GM23338 (cell line): Measurements from ENCODE around the gene NHEJ1. TPM values are rescaled to one million over a fixed set of nuclear protein-coding genes. Genes with fewer than 3 reads are reported as not detected.

Experiments used
- ATAC-seq: fragments of 200-7000 bp; cut with Tn5 transposase; 3 replicates; pipeline ENCODE4 v1.9.1; 2020
- DNase-seq: peaks from one replicate; pipeline ENCODE4 v3.0.0-alpha.2; 2015; ENCODE audit warnings: low spot score
- H2AFZ ChIP-seq: fragments of 200-600 bp; sonication (generic); 2 replicates; pipeline ENCODE4 v1.8.0; 2016; ENCODE audit warnings: antibody characterized with exemption, mild to moderate bottlenecking, moderate library complexity
- H3F3A ChIP-seq: fragments of 200-600 bp; sonication (generic); replicated peaks from 2 replicates; pipeline ENCODE4 v1.8.0; 2017; ENCODE audit warnings: antibody characterized with exemption, mixed run types, low read depth
- H3K27ac ChIP-seq: fragments of 200-600 bp; sonication (generic); 2 replicates; pipeline ENCODE4 v1.6.1; 2016; ENCODE audit warnings: low read depth
- H3K27me3 ChIP-seq: fragments of 200-600 bp; sonication (generic); 2 replicates; pipeline ENCODE4 v1.8.0; 2016; ENCODE audit warnings: mild to moderate bottlenecking, mixed run types, moderate library complexity; ENCODE audit not compliant: insufficient read depth
- H3K36me3 ChIP-seq: fragments of 200-600 bp; sonication (generic); 2 replicates; pipeline ENCODE4 v1.8.0; 2016; ENCODE audit warnings: mild to moderate bottlenecking; ENCODE audit not compliant: insufficient read depth
- H3K4me1 ChIP-seq: fragments of 200-600 bp; sonication (generic); 2 replicates; pipeline ENCODE4 v1.8.0; 2016; ENCODE audit warnings: mild to moderate bottlenecking, moderate library complexity; ENCODE audit not compliant: insufficient read depth
- H3K4me2 ChIP-seq: fragments of 200-600 bp; sonication (generic); 2 replicates; pipeline ENCODE4 v1.7.1; 2017; ENCODE audit warnings: mixed run types
- H3K4me3 ChIP-seq: fragments of 200-600 bp; sonication (generic); 2 replicates; pipeline ENCODE4 v1.6.1; 2016; ENCODE audit warnings: mixed run types
- H3K79me2 ChIP-seq: fragments of 200-600 bp; sonication (generic); replicated peaks from 2 replicates; pipeline ENCODE4 v1.8.0; 2017; ENCODE audit warnings: mild to moderate bottlenecking; ENCODE audit not compliant: insufficient read depth
- H3K9me2 ChIP-seq: fragments of 200-600 bp; sonication (generic); 2 replicates; pipeline ENCODE4 v1.8.0; 2017; ENCODE audit not compliant: insufficient read depth
- H4K20me1 ChIP-seq: fragments of 200-600 bp; sonication (generic); replicated peaks from 2 replicates; pipeline ENCODE4 v1.8.0; 2017; ENCODE audit warnings: mild to moderate bottlenecking; ENCODE audit not compliant: insufficient read depth
- H3K27ac Mint-ChIP-seq: 2 replicates; pipeline ENCODE4 v1.8.0; 2020; ENCODE audit warnings: inconsistent platforms, mild to moderate bottlenecking, moderate library complexity, mixed read lengths
- H3K27me3 Mint-ChIP-seq: 3 replicates; pipeline ENCODE4 v1.8.0; 2022; ENCODE audit warnings: low read depth, mild to moderate bottlenecking, moderate library complexity, mixed read lengths, inconsistent platforms; ENCODE audit not compliant: insufficient read depth, poor library complexity
- H3K36me3 Mint-ChIP-seq: 3 replicates; pipeline ENCODE4 v1.8.0; 2021; ENCODE audit warnings: low read depth, mild to moderate bottlenecking, inconsistent platforms, moderate library complexity, mixed read lengths
- H3K4me1 Mint-ChIP-seq: 3 replicates; pipeline ENCODE4 v1.8.0; 2020; ENCODE audit warnings: mild to moderate bottlenecking, inconsistent platforms, mixed read lengths
- H3K4me3 Mint-ChIP-seq: 3 replicates; pipeline ENCODE4 v1.8.0; 2021; ENCODE audit warnings: moderate library complexity, mild to moderate bottlenecking, inconsistent platforms, mixed read lengths
- H3K9me3 Mint-ChIP-seq: 3 replicates; pipeline ENCODE4 v1.8.0; 2020; ENCODE audit warnings: moderate library complexity, mild to moderate bottlenecking, inconsistent platforms, mixed read lengths
- EZH2 ChIP-seq: fragments of 200-600 bp; sonication (generic); IDR thresholded peaks from one replicate; pipeline ENCODE4 v1.8.0; 2017; ENCODE audit warnings: antibody characterized with exemption, mild to moderate bottlenecking, low read depth; ENCODE audit not compliant: unreplicated experiment
- ZNF331 ChIP-seq: fragments of 250-450 bp; sonication (Bioruptor Pico); IDR thresholded peaks from 2 replicates; pipeline ENCODE4 v1.5.0; 2020; ENCODE audit warnings: low read depth, mild to moderate bottlenecking, moderate library complexity
- polyA plus RNA-seq: library from polyadenylated mRNA; unstranded; fragments of >200 nt; fragmentation: Nextera tagmentation; extraction: Ambion mirVana; gene quantifications from 2 replicates; pipeline ENCODE4 v1.2.1, GENCODE V29; 2016
- total RNA-seq: library from RNA; depleted of rRNA; stranded (reverse); fragments of >200 nt; shearing (Covaris generic); gene quantifications from 2 replicates; pipeline ENCODE4 v1.2.3, GENCODE V29; 2014
- TF ChIP-seq, protein P1 (sequence below): fragments of 250-450 bp; sonication (Bioruptor Pico); IDR thresholded peaks from 2 replicates; pipeline ENCODE4 v1.5.0; 2020; ENCODE audit warnings: mild to moderate bottlenecking, moderate library complexity
- TF ChIP-seq, protein P2 (sequence below), 2 experiments: fragments of 200-600 bp in 1 of 2; sonication (generic) in 1 of 2; conservative IDR thresholded peaks; 2 replicates each; pipeline versions ENCODE4 v1.5.1 to v1.6.1; 2016 to 2017; ENCODE audit warnings: antibody characterized with exemption in 2 of 2, low read depth in 2 of 2, mild to moderate bottlenecking in 2 of 2, moderate library complexity in 1 of 2

Gene NHEJ1
- total and polyA plus RNA-seq, 2 experiments from 2014 or later: 19.6 to 30.6 TPM

DNA sequence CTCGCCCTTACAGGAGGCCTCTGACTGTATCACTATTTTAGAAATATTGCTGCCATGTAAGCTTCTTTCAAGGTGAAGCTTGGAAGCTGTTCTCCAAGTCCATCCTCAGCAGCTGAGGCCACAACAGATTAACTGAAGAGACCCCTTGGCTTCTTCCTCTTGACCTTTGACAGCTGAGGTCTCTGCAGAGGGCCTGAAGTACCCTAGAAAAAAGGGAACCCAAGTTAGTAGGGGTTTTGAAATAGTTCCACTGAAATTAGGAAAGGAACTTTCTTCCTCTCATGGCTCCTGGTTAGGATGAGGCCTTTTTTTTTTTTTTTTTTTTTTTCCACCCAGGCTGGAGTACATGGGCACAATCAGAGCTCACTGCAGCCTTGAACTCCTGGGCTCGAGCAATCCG is 84.4 kb downstream of the NHEJ1 start (continued):
- TF ChIP-seq, protein P1, sequence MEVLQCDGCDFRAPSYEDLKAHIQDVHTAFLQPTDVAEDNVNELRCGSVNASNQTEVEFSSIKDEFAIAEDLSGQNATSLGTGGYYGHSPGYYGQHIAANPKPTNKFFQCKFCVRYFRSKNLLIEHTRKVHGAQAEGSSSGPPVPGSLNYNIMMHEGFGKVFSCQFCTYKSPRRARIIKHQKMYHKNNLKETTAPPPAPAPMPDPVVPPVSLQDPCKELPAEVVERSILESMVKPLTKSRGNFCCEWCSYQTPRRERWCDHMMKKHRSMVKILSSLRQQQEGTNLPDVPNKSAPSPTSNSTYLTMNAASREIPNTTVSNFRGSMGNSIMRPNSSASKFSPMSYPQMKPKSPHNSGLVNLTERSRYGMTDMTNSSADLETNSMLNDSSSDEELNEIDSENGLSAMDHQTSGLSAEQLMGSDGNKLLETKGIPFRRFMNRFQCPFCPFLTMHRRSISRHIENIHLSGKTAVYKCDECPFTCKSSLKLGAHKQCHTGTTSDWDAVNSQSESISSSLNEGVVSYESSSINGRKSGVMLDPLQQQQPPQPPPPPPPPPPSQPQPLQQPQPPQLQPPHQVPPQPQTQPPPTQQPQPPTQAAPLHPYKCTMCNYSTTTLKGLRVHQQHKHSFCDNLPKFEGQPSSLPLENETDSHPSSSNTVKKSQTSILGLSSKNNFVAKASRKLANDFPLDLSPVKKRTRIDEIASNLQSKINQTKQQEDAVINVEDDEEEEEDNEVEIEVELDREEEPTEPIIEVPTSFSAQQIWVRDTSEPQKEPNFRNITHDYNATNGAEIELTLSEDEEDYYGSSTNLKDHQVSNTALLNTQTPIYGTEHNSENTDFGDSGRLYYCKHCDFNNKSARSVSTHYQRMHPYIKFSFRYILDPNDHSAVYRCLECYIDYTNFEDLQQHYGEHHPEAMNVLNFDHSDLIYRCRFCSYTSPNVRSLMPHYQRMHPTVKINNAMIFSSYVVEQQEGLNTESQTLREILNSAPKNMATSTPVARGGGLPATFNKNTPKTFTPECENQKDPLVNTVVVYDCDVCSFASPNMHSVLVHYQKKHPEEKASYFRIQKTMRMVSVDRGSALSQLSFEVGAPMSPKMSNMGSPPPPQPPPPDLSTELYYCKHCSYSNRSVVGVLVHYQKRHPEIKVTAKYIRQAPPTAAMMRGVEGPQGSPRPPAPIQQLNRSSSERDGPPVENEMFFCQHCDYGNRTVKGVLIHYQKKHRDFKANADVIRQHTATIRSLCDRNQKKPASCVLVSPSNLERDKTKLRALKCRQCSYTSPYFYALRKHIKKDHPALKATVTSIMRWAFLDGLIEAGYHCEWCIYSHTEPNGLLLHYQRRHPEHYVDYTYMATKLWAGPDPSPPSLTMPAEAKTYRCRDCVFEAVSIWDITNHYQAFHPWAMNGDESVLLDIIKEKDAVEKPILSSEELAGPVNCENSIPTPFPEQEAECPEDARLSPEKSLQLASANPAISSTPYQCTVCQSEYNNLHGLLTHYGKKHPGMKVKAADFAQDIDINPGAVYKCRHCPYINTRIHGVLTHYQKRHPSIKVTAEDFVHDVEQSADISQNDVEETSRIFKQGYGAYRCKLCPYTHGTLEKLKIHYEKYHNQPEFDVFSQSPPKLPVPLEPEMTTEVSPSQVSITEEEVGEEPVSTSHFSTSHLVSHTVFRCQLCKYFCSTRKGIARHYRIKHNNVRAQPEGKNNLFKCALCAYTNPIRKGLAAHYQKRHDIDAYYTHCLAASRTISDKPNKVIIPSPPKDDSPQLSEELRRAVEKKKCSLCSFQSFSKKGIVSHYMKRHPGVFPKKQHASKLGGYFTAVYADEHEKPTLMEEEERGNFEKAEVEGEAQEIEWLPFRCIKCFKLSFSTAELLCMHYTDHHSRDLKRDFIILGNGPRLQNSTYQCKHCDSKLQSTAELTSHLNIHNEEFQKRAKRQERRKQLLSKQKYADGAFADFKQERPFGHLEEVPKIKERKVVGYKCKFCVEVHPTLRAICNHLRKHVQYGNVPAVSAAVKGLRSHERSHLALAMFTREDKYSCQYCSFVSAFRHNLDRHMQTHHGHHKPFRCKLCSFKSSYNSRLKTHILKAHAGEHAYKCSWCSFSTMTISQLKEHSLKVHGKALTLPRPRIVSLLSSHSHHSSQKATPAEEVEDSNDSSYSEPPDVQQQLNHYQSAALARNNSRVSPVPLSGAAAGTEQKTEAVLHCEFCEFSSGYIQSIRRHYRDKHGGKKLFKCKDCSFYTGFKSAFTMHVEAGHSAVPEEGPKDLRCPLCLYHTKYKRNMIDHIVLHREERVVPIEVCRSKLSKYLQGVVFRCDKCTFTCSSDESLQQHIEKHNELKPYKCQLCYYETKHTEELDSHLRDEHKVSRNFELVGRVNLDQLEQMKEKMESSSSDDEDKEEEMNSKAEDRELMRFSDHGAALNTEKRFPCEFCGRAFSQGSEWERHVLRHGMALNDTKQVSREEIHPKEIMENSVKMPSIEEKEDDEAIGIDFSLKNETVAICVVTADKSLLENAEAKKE (CRISPR knock-in tag): no peak
- no peak for TF ChIP-seq ZNF331 (CRISPR knock-in tag)

DNA sequence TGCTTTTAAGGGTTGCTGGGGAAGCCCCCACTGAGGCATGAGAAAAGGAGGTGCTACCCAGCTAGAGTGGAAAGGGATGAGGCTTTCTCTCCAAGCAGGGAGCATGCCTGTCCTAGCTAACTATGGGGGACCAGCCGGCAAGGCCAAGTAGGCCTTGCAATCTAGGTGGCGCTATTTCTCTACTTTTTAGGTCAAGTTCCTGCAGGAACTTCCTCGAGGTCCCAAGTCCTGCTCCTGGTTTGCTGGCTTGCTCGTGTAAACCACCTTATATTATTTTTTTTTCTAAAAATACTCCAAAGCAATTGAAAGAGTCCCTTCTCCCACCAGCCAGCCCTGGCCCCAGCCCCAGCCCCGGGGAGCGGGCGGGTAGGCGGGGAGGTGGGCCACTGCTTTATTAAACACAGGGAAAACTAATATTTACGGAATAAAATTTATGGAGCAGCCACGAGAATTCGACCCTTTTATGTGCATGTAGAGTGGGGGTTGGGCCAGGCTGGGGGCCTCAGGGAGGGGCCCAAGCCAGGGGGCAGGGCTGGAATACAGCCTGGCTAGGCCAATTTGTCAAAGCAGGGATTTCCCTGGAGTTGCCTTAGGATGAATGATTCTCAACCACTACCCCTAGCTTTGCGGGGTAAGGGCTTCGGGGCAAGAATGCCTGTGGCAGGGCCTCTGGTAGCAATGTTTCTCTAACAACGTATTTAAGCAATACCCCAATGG is 87.0 kb downstream of the NHEJ1 start:
- peak overlapping the region; percentile 80; the same call in 1 of the 2 replicates for H3K27ac ChIP-seq
- peak; percentile 98 for DNase-seq
- H3F3A ChIP-seq: no peaks in the 10 kb centered on the region
- peak overlapping the region; percentile 59 for H3K4me2 ChIP-seq
- H4K20me1 ChIP-seq: no peaks in the 10 kb centered on the region
- Mint-ChIP-seq H3K27me3 (peaks cover 4% of the 10 kb centered on the region), H3K4me1 (peaks cover 5% of the 10 kb centered on the region), H3K27ac (0 out of 2 replicates have a peak overlapping the region, but pooled peaks have one; percentile 26), H3K36me3 (no peaks in the 10 kb centered on the region), H3K4me3 (no peak overlapping the region), H3K9me3 (no peaks in the 10 kb centered on the region)
- TF ChIP-seq, protein P2, sequence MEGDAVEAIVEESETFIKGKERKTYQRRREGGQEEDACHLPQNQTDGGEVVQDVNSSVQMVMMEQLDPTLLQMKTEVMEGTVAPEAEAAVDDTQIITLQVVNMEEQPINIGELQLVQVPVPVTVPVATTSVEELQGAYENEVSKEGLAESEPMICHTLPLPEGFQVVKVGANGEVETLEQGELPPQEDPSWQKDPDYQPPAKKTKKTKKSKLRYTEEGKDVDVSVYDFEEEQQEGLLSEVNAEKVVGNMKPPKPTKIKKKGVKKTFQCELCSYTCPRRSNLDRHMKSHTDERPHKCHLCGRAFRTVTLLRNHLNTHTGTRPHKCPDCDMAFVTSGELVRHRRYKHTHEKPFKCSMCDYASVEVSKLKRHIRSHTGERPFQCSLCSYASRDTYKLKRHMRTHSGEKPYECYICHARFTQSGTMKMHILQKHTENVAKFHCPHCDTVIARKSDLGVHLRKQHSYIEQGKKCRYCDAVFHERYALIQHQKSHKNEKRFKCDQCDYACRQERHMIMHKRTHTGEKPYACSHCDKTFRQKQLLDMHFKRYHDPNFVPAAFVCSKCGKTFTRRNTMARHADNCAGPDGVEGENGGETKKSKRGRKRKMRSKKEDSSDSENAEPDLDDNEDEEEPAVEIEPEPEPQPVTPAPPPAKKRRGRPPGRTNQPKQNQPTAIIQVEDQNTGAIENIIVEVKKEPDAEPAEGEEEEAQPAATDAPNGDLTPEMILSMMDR (conservative IDR thresholded peaks at IDR 0.05; ENCODE audit: low read depth in 2 of 2): peak; percentile 70 to 85
- no peak for TF ChIP-seq EZH2
- H3K79me2 ChIP-seq: no peaks in the 10 kb centered on the region
- peaks cover 8% of the 10 kb centered on the region for H3K4me1 ChIP-seq
- 0 out of 2 replicates have a peak, but pooled peaks cover 3% of the 10 kb centered on the region for H3K27me3 ChIP-seq
- H3K36me3 ChIP-seq: no peaks in the 10 kb centered on the region
- no peaks in the 10 kb centered on the region for H3K9me2 ChIP-seq
- peak; percentile 96 for ATAC-seq
- H2AFZ ChIP-seq: 0 out of 2 replicates have a peak overlapping the region, but pooled peaks have one; percentile 20
- peak overlapping the region; percentile 15; the same call in 1 of the 2 replicates for H3K4me3 ChIP-seq
